Stimulated activated CD8-positive, alpha-beta memory T cell treated with anti-CD3 and anti-CD28 coated beads, Interleukin-4, amount 100 ng/mL, for 48 hours (primary cell): Measurements from ENCODE around the gene NDUFS2.

Source experiments
- DNase-seq: peaks from one replicate; pipeline ENCODE4 v3.0.0-alpha.2; 2020

The NDUFS2 gene

DNA sequence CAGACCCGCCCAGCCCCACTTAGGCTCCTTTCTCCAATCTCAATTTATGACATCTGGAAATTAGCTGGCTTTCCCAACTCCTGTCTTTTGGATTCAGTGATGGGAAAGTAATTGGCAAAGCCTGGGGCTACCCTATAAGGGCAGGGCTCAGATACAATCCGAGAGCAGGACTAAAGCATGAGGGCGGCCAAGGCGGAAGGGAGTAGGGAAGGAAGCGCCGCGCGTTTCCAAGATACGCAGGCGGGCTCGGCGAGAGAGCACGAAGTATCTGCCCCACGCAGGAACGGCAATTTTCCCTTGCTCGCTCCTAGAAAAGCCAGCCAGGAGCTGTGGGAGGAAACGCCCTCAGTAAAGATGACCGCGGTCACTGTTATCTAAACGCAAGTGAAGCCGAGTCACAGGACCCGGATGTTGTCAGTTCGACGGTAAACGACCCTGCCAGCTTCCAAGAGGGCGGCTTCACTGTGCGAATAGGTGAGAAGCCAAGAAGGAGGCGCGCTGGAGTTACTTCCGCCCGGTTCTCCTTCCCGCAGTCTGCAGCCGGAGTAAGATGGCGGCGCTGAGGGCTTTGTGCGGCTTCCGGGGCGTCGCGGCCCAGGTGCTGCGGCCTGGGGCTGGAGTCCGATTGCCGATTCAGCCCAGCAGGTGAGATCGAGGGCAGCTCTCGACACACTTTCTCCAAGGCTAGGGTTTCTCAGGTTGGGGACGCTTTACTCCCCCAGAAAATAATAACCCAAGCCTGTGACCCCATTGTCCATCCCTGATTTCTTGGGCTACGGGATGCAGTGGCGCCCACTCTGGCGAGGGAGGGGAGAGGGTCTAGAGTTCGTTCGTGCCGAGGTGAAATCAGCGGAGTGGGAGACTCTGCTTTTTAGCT is at the start of gene NDUFS2:
Gene NDUFS2, plus strand, starts transcription at position 532 of the 877 bp plus-strand sequence. Its CDS starts 19 bp downstream, at position 551.
- DNase-seq, result peak; percentile 95

DNA sequence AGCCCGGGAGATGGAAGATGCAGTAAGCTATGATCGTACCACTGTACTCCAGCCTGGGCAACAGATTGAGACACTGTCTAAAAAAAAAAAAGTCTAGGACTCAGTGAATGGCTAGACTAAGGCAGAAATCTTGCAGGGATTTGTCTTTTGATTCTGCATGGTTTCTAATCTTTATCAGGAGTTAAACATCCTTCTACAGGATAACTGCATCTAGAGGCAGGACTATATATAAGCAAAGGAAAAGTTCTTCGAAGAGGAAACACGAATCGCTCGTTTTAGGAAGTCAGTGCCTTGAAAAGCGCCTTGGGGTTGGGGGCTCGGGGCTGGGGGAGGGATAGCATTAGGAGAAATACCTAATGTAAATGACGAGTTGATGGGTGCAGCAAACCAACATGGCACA is 49.0 kb upstream of the NDUFS2 start:
- no peak for DNase-seq

DNA sequence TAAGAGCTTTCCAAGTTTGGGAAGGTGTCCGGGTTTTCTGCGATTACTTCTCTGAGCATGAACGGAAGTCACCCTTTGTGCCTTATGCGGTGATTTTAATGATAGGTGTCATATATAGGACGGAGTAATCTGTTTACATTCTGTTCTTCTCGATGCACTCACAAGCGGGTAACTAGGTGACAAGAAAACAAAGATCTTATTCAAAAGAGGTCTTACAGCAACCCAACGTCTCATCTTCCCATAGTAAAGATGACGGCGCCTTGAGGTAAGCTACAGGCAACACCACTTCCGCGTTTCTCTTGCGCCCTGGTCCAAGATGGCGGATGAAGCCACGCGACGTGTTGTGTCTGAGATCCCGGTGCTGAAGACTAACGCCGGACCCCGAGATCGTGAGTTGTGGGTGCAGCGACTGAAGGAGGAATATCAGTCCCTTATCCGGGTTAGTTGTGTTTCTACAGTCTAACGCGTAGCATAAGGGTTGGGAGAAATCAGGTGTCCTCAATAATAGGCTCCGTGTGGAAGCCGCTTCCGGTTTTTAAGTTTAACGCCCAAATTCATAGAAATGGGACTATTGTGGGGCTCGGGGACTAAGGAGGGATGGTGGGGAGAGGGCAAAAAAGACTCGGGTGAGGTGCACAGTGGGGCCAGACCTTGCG is 48.4 kb upstream of the NDUFS2 start, which contains the start of gene UFC1:
Gene UFC1, plus strand, starts transcription at position 297 of the 656 bp plus-strand sequence. Its CDS starts 20 bp downstream, at position 317.
- DNase-seq, result peak; percentile 84

DNA sequence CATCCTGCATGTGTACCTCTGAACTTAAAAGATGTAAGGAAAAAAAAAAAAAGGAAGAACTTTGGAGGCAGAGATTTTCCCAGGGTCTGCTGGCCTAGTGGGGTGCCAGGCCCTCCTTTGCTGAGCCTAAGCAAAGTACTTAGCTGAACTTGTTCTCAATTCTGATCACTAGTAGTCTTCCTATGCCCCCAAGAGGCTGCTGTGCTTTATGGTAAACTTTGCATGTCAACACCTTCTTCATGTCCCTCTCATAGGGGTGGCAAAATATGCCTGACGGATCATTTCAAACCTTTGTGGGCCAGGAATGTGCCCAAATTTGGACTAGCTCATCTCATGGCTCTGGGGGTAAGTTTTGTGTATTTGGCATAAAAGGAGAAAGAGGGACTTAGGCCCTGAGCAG is 44.3 kb upstream of the NDUFS2 start:
- no peak for DNase-seq

DNA sequence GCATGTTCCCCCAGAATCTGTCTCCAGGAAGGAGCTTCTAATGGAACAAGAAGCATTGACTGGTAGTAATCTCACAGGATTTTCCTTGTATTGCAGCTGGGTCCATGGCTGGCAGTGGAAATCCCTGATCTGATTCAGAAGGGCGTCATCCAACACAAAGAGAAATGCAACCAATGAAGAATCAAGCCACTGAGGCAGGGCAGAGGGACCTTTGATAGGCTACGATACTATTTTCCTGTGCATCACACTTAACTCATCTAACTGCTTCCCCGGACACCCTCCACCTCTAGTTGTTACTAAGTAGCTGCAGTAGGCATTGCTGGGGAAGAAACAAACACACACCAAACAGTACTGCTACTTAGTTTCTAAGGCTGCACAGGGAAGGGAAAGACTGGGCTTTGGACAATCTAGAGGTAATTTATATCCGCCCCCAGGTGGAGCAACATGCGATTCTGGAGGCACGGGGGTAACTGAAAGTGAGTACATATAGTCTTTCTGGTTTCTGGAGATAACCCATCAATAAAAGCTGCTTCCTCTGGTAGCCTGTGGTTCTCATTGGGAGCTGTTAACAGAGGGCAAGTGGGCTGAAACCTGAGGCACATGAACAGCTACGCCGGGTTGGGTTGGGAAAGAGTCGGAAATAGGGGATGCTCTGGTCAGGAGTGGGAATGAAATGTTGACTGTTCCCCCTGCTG is 43.7 kb upstream of the NDUFS2 start:
- no peak for DNase-seq

DNA sequence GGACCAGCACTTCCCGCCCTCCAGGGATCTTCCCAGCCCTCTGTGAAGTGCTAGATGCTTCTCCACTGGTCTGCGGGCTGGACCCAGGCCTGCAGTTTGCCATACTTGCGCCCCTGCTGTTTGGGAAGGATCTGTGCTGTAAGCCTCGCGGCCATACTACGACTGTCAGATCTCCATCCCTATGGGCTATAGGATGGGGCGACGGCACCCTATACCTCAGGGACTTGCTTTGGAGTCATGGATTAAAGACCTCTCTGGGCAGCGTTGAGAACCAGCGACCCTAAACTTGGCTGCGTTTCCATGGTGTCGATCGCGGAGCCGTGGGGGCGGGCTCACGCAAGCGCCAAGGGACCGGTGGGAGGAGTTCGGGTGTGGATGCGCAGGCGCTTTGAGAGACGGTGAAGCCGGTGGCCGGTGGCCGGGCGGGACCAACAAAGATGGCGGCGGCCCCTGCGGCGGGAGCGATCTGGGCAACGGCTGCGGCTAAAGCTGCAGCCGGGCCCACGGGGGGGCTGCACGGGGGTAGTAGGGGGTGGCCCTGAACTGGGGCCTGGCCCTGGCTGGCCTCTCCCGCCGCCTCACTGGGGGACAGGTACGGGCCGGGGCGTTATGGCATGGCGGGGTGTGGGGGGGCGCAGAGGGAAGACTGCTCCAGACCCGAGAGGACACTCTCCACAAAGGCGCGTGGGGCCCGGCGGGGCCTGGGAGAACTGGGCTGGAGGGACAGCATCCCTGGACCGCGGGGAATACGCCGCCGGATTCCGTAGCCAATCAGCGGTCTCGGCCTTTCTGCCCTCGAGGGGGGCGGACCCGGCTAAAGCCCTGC is 42.9 kb upstream of the NDUFS2 start, which contains the start of gene USP21:
Gene USP21, plus strand, starts transcription at position 414 of the 826 bp plus-strand sequence. CDS start 1,141 bp downstream, outside the sequence.
- DNase-seq, result peak; percentile 95

DNA sequence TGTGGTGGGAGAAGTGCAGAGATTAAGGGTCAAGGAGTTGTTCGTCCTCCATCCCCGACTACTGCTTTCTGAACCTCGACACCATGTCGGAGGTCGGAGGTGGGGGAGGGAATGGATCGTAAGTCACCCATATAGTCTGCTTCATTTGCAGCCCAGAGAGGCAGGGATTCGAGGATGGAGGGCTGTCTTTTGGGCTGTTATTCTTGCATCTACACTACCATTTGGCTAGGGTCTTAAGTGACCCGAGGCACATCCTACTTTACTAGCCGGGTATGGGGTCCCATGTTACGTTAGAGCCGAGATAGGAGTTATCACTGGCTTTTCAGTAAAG is 42.3 kb upstream of the NDUFS2 start:
- no peak for DNase-seq

DNA sequence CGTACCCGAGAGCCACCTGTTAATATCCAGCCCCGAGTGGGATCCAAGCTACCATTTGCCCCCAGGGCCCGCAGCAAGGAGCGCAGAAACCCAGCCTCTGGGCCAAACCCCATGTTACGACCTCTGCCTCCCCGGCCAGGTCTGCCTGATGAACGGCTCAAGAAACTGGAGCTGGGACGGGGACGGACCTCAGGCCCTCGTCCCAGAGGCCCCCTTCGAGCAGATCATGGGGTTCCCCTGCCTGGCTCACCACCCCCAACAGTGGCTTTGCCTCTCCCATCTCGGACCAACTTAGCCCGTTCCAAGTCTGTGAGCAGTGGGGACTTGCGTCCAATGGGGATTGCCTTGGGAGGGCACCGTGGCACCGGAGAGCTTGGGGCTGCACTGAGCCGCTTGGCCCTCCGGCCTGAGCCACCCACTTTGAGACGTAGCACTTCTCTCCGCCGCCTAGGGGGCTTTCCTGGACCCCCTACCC is 41.5 kb upstream of the NDUFS2 start:
- no peak for DNase-seq

DNA sequence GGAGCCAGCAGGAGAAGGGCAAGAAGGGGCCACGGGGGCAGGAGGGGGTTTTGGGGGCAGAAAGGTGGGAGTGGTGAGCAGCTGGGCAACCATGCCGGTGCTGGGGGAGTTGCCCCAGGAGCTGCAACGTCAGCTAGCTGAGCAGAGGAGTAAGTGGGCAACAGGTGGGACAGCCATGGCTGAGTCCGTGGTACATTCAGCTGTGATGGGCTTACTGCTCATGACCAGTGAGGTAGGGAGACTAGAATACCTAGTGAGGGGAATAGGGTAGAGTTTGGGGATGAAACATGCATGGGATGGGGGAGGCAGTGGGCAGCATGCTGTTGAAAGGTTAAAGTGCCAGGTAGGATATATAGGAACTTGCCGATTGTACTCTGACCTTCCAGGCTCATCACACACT is 40.5 kb upstream of the NDUFS2 start:
- DNase-seq, result no peak

DNA sequence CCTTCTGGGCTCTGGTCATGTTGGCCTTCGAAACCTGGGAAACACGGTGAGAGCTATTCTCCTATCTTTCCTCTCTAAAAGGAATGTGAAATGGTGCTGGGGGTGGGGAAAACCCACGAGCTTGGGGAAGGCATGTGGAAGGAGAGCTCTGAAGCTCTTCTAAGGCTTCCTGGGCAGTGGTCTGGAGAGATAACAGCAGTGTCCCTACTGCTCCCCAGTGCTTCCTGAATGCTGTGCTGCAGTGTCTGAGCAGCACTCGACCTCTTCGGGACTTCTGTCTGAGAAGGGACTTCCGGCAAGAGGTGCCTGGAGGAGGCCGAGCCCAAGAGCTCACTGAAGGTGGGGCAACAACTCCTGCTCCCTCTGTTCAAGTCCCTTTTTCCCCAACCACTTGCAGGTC is 40.1 kb upstream of the NDUFS2 start:
- DNase-seq, result no peak

DNA sequence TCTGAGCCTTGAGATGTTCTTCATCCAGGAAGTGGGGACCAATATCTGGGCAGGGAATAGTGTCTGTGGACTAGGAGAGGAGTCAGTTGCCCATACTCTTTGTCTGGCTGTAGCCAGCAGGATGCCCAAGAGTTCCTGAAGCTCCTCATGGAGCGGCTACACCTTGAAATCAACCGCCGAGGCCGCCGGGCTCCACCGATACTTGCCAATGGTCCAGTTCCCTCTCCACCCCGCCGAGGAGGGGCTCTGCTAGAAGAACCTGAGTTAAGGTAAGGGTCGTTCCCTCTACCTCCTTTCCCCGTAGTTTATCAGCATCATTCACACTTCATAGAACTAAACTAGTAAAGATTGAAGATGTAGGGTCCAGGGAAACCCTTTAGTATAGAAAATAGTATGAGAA is 39.4 kb upstream of the NDUFS2 start:
- DNase-seq, result no peak

DNA sequence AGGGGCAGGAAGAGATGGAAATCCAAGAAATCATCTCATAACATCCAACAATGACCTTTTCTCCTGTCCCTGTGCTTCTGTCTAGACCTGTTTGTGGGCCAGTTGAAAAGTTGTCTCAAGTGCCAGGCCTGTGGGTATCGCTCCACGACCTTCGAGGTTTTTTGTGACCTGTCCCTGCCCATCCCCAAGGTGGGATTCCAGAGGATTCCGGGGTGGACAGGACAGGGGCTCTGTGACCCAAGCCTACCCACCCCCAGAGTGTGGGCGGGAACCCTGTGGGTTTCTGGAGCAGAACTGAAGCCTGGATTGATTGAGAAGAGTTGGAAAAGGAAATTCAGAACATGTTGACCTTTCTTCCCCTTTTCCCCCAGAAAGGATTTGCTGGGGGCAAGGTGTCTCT is 38.4 kb upstream of the NDUFS2 start:
- no peak for DNase-seq

DNA sequence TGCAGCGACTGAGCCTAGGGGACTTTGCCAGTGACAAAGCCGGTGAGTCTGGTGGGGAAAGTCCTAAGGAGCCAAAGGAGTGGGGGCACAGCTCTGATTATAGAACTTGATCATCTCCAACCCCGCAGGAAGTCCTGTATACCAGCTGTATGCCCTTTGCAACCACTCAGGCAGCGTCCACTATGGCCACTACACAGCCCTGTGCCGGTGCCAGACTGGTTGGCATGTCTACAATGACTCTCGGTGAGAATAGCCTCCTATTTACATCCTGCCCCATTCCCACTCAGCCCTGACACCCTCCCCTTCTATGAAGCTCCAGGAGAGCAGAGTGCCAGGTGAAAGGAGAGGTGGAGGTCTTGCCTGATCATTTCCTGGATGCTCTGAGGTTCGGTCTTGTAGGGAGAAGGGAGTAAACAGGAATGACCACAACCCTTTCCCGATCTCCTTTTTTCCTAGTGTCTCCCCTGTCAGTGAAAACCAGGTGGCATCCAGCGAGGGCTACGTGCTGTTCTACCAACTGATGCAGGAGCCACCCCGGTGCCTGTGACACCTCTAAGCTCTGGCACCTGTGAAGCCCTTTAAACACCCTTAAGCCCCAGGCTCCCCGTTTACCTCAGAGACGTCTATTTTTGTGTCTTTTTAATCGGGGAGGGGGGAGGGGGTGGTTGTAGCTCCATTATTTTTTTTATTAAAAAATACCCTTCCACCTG is 37.1 kb upstream of the NDUFS2 start:
- no peak for DNase-seq

DNA sequence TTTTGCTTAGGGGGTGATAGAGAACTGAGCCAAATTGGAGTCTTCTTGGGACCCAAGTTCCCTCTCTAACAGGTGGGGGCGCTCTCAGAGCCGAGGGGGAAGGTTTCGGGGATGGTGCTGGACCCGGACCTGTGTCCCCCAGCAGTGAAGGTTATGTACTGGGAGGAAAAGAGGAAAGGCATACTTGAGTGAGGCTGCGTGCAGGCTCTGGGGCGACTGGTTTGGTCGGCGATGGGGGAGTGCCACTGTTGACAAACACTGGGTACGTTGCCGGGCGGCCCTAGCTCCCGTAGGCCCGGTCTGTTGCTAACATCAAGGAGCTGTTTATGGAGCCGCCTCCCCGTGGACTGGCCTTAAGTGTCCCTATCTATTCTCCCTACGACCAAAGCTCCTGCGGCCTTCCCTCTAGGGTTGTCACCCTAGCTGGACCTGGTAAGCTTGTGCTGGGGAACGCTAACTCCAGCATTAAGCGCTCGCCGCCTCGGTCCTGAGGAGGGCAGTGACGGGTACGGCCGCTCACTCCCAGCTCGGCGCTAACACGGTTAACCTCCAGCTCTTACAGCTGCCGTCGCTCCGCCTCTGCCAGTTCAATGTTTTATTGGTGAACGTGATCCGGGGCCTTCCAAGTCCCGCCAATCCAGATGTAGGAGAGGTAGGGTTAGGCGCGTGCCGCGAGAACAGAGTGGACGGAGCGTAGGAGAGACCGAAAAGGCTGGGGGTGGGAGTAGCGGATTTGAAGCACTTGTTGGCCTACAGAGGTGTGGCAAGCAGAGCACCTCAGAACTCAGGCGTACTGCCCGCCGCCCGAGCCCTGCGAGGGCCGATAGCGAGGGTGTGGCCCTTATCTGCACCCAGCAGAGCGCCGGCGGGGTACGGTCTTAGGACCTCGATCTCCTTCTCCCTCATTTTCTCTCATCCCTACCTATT is 36.2 kb upstream of the NDUFS2 start, which contains the start of gene PPOX:
Gene PPOX, plus strand, starts transcription at position 685 of the 927 bp plus-strand sequence. CDS start 422 bp downstream, outside the sequence.
- DNase-seq, result peak; percentile 93

DNA sequence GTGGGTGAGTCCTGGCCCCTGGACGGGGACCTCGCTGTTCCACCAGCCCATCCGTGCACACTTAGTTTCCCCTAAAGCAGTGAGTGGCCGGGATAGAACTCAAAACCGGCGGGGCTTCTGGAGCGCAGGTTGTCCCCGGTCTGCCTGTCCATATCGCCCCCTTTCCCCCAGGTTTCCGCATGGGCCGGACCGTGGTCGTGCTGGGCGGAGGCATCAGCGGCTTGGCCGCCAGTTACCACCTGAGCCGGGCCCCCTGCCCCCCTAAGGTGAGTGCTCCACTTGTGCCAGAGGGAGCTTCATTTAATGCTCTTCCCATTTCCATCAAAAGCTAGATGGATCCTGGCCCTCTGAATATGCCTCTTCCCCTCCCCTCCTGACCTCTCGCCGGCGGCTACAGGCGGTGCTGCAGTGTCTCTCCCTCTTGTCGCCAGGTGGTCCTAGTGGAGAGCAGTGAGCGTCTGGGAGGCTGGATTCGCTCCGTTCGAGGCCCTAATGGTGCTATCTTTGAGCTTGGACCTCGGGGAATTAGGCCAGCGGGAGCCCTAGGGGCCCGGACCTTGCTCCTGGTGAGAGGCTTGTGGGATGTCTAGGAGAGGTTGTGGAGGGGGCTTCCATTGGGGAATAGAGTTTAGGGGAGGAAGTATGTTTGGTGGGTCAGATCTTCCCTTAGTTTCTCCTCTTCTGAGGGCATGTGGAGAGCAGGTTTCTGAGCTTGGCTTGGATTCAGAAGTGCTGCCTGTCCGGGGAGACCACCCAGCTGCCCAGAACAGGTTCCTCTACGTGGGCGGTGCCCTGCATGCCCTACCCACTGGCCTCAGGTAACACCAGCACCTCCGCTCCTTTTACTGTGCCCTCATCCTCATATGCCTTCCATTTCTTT is 35.3 kb upstream of the NDUFS2 start:
- DNase-seq, result no peak

DNA sequence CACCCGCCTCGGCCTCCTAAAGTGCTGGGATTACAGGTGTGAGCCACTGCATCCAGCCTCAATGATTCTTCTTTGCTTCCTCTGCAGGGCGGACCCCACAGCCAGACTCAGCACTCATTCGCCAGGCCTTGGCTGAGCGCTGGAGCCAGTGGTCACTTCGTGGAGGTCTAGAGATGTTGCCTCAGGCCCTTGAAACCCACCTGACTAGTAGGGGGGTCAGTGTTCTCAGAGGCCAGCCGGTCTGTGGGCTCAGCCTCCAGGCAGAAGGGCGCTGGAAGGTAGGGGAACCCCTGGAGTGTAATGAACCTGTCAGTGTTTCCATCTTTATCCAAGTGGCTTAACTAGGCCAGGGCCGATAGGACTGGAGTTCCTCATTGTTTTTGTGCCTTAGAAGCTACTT is 33.3 kb upstream of the NDUFS2 start:
- no peak for DNase-seq

DNA sequence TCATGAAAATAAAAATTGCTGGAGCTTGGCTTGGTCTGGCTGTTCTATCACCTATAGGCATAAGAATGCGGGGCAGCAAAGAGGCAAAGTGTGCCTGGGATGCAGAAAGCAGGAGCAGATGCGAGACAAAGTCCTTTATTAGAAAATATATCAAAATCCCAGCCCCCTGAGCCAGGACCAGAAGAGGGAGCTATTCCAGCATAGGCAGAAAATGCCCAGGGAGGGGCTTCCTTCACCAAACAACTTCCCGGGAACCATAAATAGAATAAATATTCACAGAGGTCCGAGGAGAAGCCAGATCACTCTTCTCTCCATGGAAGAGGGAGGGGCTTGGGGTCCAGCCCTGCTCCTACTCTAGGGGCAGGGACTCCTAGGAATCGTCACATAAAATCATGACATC is 31.0 kb upstream of the NDUFS2 start:
- DNase-seq, result no peak

DNA sequence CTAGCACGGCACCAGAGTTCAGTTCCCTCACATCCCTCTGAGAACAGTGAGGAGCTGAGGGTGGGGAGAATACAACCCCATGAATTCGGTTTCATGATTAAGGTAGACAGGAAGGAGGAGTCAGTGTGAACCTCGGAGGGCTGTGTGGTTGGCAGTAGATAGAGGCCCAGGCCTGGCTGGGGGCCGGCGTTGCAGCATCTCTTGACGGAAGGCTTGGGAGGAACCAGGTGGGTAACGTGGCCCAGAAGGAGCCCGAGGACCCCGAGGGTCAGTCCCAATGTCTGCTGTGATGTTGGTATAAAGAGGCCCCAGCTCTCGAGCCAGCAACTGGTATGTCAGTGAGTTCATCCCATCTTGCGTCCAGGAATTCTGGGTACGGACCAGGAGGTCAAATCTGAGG is 30.5 kb upstream of the NDUFS2 start:
- no peak for DNase-seq

DNA sequence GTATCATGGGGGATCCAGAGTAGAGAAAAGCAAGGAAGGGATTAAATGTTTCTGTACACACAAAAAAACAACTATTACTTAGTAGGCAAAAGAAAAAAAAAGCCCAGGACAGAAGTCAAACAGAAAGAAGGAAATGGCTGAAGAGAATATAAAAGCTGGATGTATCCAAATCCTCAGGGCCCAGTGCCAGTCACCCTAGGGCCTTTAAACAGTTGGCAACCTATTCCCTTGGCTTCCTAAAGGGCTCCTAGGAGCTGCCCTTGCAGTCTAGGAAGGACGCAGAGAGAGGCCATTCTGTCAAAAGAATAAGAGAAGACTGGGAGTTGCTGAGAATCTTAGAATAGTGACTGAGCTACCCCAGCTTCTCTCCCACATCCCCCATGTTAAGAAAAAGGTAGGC is 29.8 kb upstream of the NDUFS2 start:
- DNase-seq, result no peak
